Activated naive CD4-positive, alpha-beta T cell (primary cell): Measurements from ENCODE around the gene TMEM135.
"Not testable (repeated sequence)": the region's sequence is repeated elsewhere in the genome, so short reads cannot be mapped to it uniquely, and the experiment has no call there.

Source experiments
- DNase-seq, 4 experiments: peaks; one replicate each; lab custom pipeline; 2025; lab: John Stamatoyannopoulos, UW

Gene TMEM135

DNA sequence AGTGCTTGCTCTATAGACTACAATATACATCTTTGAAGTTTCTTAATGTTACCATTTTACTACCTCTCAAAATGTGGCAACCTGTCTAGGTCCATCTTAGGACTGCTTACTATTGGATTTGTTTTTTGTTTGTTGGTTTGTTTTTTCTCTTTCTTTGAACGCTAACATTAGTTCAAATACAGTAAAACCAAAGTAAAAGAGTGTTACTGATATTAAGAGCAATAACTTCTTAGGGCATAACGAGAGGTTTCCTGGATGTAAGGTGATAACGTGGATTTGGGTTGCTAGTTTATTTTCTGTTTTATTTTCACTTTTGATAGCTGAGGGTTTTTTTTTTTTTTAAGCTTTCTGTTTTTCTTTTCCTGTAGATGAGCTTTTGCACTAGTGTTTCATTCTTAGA, 43.6 kb downstream of the TMEM135 start:
- no peak for DNase-seq

DNA sequence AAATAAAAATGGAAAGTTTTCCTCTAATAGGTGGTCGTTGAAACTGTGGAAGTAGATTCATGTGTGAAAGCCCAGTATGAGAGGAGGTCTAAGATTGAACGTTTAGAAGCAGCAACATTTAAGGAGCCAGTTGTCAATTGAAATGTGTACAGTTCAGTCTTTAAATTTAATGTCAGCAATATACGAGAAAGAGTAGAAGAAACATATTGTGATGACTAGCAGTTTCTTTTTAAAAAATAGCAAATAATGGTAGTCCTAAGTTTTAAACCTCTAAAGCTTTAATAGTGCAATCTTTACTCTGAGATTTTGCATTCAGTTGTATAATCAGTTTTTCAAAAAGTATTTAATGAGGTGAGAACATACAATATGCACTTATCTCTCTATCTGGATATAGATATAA, 44.9 kb downstream of the TMEM135 start:
- no peak for DNase-seq

DNA sequence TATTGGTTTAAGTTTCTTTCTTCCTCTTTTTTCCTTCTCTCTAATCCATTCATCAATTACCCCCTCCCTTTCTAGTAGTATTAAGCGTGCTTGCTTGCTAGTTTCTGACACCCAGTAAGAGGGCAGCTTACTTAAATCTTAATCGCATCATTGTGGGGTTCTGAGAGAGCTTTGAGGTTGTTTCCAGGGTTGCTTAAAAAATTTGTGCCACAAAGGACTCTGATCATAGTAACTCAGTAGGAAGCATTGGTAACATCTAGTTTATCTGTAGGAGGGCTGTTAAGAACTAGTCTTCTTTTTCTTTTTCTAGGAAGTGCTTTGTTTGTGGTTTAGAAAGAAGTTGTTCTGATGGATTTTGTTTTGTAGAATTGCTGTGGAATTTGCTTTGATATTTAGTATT, 45.3 kb downstream of the TMEM135 start:
- DNase-seq = no peak

DNA sequence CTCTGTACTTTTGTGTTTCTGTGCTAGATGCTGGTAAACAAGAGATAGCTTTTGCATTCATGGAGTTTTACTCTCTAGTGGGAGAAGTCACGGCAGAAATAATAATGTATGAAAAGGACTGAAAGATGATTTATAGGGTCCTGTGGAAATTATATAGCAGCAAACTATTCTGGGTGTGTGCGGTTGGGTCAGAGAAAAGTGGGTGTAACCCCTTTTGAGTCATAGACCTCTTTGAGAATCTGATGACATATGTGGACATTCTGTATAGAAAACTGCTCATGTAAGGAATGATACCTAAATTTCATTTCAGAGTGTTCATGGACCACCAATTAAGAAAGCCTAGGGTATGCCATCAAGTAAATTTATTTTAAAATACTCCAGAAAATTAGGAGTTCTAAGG, 54.4 kb downstream of the TMEM135 start:
- no peak for DNase-seq

- DNase-seq = no peak
Measured at GRCh38 chr11:87092567-87092966, 54.8 kb downstream of the TMEM135 start.

- DNase-seq = no peak
Measured at GRCh38 chr11:87097582-87097981, 59.8 kb downstream of the TMEM135 start.

DNA sequence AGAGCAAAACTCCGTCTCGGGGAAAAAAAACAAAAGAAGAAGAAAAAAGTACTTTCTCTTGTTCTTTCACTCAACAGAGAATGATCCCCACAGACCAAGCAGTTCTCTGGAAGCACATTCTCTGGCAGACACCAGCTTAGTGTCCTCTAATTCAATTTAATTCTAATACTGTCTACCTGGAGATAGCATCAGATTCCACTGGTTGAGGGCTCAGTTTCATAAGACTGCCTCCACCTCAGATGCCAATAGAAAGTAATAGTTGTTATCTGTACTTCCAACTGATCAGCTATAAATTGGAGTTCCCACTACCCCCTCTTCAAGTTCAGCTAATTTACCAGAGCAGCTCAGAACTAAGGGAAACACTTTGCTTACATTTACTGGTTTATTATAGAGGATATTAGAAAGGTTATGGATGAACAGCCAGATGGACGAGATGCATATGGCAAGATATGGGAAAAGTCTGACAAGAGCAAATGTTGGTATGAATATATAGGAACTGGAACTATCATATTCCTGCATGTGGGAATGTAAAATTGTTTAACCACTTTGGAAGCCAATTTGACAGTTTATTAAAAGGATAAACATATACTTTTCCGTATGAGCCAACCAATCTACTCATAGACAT, 64.3 kb downstream of the TMEM135 start:
- no peak for DNase-seq

GRCh38 chr11:87105826-87106225, 68.1 kb downstream of the TMEM135 start:
- DNase-seq = not testable (repeated sequence)

- not testable (repeated sequence) for DNase-seq
Measured at GRCh38 chr11:87107379-87107778, 69.6 kb downstream of the TMEM135 start.

GRCh38 chr11:87110443-87111131, 72.9 kb downstream of the TMEM135 start:
- no peak for DNase-seq

GRCh38 chr11:87114093-87114492, 76.4 kb downstream of the TMEM135 start:
- no peak for DNase-seq

DNA sequence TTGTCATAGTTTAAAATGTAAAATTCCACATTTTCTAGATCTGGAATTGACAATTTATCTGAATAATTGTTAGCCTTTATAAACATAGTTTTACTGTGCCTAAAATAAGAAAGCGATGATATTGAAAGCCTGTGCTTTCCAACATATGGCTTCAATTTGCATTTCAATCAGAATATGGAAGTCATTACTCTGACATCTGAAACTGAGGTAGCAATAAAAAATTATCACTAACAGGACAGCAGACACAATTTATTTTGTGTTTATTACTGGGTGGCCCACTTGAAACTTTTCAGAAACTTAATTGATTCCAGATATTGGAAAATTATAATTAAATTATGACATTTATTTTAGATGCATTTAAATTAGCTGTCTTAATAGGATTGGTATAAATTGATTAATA, 78.5 kb downstream of the TMEM135 start:
- DNase-seq = no peak

DNA sequence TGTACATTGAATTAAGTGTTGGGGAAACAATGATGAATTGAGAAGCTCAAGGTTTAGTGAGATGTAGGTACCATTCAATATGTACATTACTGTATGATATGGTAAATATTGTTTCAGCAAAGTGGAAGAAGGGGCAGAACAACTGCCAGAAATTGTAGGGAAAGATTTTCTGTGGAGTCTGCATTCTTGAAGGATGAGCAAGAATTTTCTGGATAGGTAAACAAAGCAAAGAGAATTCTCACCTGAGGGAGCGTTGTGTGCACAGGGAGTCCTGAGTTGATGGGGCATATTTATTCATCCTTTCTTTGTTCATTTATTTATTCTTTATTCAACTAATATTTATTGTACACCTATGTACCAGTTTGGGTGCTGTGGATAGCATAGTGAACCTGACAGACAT, 83.2 kb downstream of the TMEM135 start:
- DNase-seq = no peak

DNA sequence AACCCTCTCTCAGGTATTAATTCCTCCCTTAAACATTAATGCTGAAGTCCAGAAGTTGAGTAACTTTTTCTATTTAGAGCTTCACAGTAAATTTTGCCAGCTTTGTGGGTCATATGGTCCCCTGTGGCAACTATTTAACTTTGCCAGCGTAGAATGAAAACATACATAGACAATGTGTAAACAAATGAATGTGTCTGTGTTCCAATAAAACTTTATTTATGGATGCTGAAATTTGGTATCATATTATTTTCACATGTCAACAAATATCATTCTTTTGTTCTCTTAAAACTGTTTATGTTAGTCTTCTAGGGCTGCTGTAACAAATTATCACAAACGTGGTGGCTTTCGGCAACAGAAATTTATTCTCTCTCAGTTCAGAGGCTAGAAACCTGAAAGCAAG, 85.1 kb downstream of the TMEM135 start:
- no peak for DNase-seq

- no peak for DNase-seq
Measured at GRCh38 chr11:87125257-87125656, 87.5 kb downstream of the TMEM135 start.

DNA sequence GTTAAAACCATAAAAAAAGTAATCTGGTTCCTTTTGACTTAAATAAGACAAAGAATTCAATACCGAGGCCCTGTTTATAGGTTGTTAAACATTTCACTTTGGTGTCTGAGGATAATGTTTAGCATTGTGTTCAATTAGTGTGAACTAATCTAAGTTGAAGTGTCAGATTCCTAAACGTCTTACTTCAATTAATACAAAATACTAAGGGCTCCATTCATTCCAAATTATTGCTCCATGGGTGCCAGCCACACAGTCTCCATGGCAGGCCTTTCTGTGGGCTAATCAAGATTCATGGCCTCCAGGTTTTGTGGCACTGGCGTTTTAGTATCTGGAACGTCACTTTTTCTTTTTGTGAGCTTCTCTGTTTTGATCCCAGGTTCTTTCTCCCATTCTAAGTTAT, 89.4 kb downstream of the TMEM135 start:
- DNase-seq = no peak

- DNase-seq = no peak
Measured at GRCh38 chr11:87128372-87128771, 90.6 kb downstream of the TMEM135 start.

DNA sequence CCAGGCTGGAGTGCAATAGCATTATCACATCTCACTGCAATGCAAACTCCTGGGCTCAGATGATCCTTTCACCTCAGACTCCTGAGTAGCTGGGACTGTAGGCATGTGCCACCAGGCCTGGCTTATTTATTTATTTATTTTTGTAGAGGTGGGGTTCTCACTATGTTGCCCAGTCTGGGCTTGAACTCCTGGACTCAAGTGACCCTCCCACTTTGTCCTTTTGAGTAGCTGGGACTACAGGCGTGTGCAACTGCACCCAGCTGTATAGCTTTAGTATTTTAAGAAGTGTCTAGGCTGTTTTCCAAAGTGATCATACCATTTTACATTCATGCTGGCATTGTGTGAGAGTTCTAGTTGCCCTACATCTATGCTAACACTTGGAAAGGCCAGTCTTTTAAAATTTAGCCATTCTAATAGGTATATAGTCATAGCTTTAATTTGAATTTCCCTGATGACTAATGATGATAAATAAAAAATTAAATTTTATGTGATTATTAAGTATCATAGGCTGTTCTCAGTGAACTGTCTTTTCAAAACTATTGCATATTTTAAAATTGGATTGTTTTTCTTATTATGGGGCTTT, 96.9 kb downstream of the TMEM135 start:
- no peak for DNase-seq

GRCh38 chr11:87136236-87136635, 98.5 kb downstream of the TMEM135 start:
- DNase-seq = no peak

GRCh38 chr11:87137711-87138110, 100.0 kb downstream of the TMEM135 start:
- no peak for DNase-seq

- no peak for DNase-seq
Measured at GRCh38 chr11:87139475-87139874, 101.7 kb downstream of the TMEM135 start.

GRCh38 chr11:87141322-87141721, 103.6 kb downstream of the TMEM135 start:
- no peak for DNase-seq

DNA sequence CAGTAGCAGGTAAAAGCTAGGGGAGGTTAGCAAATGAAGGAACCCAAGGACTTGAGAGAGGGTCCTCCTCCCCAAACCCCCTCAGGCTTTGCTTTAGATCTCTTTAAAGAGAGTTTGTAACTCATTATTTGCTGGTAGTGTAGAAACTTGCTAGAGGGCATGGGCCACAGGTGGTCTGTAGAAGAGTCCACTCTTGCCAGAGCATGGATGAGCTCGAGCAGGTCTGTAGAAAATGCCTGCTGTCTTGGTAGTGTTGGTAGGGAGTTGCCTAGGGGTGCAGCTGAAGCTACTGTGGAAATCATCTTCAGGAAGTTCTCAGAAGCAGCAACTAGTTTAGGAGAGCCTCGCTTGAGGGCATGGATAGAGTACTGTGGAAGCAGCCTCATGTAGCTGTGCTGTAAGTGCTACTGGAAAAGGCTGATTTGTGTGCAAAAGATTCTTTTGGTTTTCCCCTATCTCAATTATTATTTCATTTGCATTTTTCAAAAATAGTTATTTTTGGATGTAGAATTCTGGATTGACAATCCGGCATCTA, 104.3 kb downstream of the TMEM135 start:
- DNase-seq = no peak
